Hepatocyte (in vitro differentiated cells): ENCODE measurements around the gene CDADC1. TPM values are rescaled to one million over a fixed set of nuclear protein-coding genes. Genes with fewer than 3 reads are reported as not detected.

Experiments used
- DNase-seq: peaks from one replicate; pipeline ENCODE4 v3.0.0-alpha.2; 2016; ENCODE audit warnings: low spot score
- H2AFZ ChIP-seq: fragments of 200-600 bp; sonication (generic); 2 replicates; pipeline ENCODE4 v1.6.0; 2016; ENCODE audit warnings: antibody characterized with exemption, mild to moderate bottlenecking
- H3K27ac ChIP-seq: fragments of 200-600 bp; sonication (generic); 2 replicates; pipeline ENCODE4 v1.5.1; 2016; ENCODE audit warnings: mild to moderate bottlenecking
- H3K27me3 ChIP-seq: fragments of 200-600 bp; sonication (generic); 2 replicates; pipeline ENCODE4 v1.6.1; 2016
- H3K36me3 ChIP-seq: fragments of 200-600 bp; sonication (generic); replicated peaks from 2 replicates; pipeline ENCODE4 v1.5.1; 2016; ENCODE audit warnings: low read depth; ENCODE audit not compliant: insufficient read depth
- H3K4me1 ChIP-seq: fragments of 200-600 bp; sonication (generic); 2 replicates; pipeline ENCODE4 v1.5.1; 2016; ENCODE audit warnings: mild to moderate bottlenecking, moderate library complexity; ENCODE audit not compliant: insufficient read depth
- H3K4me2 ChIP-seq: fragments of 200-600 bp; sonication (generic); 2 replicates; pipeline ENCODE4 v1.6.0; 2016
- H3K4me3 ChIP-seq: fragments of 200-600 bp; sonication (generic); 2 replicates; pipeline ENCODE4 v1.5.1; 2016; ENCODE audit warnings: mild to moderate bottlenecking
- H3K79me2 ChIP-seq: fragments of 200-600 bp; sonication (generic); 2 replicates; pipeline ENCODE4 v1.6.0; 2017; ENCODE audit warnings: mild to moderate bottlenecking
- H3K9me2 ChIP-seq: fragments of 200-600 bp; sonication (generic); replicated peaks from 2 replicates; pipeline ENCODE4 v1.6.0; 2017; ENCODE audit warnings: mild to moderate bottlenecking; ENCODE audit not compliant: insufficient read depth
- H3K9me3 ChIP-seq: fragments of 200-600 bp; sonication (generic); 2 replicates; pipeline ENCODE4 v1.5.1; 2016; ENCODE audit warnings: low read depth, mild to moderate bottlenecking
- H4K20me1 ChIP-seq: fragments of 200-600 bp; sonication (generic); 2 replicates; pipeline ENCODE4 v1.6.0; 2016; ENCODE audit warnings: mild to moderate bottlenecking; ENCODE audit not compliant: insufficient read depth, poor library complexity, severe bottlenecking
- EZH2 ChIP-seq: fragments of 200-600 bp; sonication (generic); IDR thresholded peaks from 2 replicates; pipeline ENCODE4 v1.6.1; 2016; ENCODE audit warnings: antibody characterized with exemption, mild to moderate bottlenecking, borderline replicate concordance
- EZH2phosphoT487 ChIP-seq: fragments of 200-600 bp; sonication (generic); IDR thresholded peaks from one replicate; pipeline ENCODE4 v1.6.1; 2018; ENCODE audit warnings: antibody characterized with exemption, mild to moderate bottlenecking, low read depth, moderate library complexity; ENCODE audit not compliant: unreplicated experiment, severe bottlenecking
- WGBS: methylation state at CpG from one replicate; pipeline ENCODE4 v1.1.6; 2016; ENCODE audit warnings: low lambda C conversion rate; ENCODE audit errors: missing lambda C conversion rate; 5-methylcytosine and 5-hydroxymethylcytosine counted together
- polyA plus RNA-seq: library from polyadenylated mRNA; unstranded; fragments of >200 nt; fragmentation: Nextera tagmentation; extraction: Ambion mirVana; gene quantifications from 2 replicates; pipeline ENCODE4 v1.2.1, GENCODE V29; 2016
- total RNA-seq: library from RNA; depleted of rRNA; stranded (reverse); fragments of >200 nt; gene quantifications from 2 replicates; pipeline ENCODE4 v1.2.3, GENCODE V29; 2014
- TF ChIP-seq, protein P1 (sequence below): fragments of 200-600 bp; sonication (generic); IDR thresholded peaks from 2 replicates; pipeline ENCODE4 v1.5.1; 2016; ENCODE audit warnings: antibody characterized with exemption, mild to moderate bottlenecking; ENCODE audit not compliant: poor library complexity

The CDADC1 gene
- total and polyA plus RNA-seq, 2 experiments from 2014 or later, result 4.0 to 7.3 TPM

DNA sequence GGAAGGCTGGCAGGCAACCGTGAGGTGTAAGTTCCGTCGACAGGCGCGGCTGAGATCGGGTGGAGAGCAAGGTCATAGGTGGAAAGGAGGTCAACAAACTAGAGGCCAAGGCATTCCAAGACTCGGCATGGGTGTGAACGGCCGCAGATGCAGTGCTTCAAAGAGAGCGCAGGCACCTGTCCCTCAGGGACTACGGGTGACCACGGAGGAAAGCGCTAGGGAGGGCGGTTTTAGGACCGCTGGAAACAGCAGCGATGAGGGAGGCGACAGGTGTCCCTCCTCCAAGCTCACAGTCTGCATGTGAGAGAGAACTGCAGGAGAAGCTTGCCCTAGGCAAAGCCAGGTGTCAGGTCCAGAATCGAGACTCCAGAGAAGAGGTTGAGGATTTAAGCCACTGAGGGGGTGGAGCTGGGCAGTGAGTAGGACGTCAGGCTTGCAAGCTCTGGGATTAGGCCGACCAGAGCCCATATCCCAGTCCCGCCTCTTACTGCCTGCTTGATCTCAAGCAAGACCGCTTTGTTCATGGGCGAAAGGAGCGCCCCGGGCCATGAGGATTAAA lies 29.2 kb upstream of the CDADC1 start:
- Histone ChIP-seq H3K9me2 (no peaks in the 10 kb centered on the region), H3K4me3 (no peak overlapping the region), H3K4me2 (peak overlapping the region; percentile 53), H3K36me3 (no peaks in the 10 kb centered on the region), H3K9me3 (no peaks in the 10 kb centered on the region), H2AFZ (no peak overlapping the region), H3K27ac (no peak overlapping the region), H4K20me1 (no peaks in the 10 kb centered on the region), H3K79me2 (no peaks in the 10 kb centered on the region), H3K27me3 (peaks cover 73% of the 10 kb centered on the region), H3K4me1 (no peaks in the 10 kb centered on the region)
- WGBS, result 23% methylated on average over 25 of the region's 25 CpGs
- TF ChIP-seq, protein P1, sequence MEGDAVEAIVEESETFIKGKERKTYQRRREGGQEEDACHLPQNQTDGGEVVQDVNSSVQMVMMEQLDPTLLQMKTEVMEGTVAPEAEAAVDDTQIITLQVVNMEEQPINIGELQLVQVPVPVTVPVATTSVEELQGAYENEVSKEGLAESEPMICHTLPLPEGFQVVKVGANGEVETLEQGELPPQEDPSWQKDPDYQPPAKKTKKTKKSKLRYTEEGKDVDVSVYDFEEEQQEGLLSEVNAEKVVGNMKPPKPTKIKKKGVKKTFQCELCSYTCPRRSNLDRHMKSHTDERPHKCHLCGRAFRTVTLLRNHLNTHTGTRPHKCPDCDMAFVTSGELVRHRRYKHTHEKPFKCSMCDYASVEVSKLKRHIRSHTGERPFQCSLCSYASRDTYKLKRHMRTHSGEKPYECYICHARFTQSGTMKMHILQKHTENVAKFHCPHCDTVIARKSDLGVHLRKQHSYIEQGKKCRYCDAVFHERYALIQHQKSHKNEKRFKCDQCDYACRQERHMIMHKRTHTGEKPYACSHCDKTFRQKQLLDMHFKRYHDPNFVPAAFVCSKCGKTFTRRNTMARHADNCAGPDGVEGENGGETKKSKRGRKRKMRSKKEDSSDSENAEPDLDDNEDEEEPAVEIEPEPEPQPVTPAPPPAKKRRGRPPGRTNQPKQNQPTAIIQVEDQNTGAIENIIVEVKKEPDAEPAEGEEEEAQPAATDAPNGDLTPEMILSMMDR, result no peak
- TF ChIP-seq EZH2 (peak; percentile 34), EZH2phosphoT487 (no peak)
- no peak for DNase-seq

DNA sequence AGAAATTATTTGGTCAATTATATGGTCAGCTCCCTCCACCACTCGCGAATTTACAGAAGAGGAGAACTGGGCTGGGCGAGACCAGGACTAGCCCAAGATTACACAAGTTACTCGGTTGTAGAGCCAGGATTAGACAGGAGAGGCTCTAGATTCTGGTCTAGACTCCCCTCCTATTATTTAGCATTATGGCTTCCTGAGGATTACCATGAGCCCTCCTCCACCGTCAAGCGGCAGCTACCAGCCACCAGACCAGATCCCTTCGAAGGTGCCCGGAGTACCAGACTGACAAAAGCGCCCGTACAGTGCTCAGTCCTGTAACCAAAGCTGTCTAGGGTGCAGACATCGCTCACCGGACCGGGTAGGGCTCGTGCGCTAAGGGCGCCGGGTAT lies 28.1 kb upstream of the CDADC1 start:
- no peaks in the 10 kb centered on the region for H3K9me3 ChIP-seq
- H3K79me2 ChIP-seq, result no peaks in the 10 kb centered on the region
- no peaks in the 10 kb centered on the region for H3K9me2 ChIP-seq
- no peaks in the 10 kb centered on the region for H3K4me1 ChIP-seq
- peak overlapping the region; percentile 29 for H3K4me3 ChIP-seq
- peaks cover 83% of the 10 kb centered on the region for H3K27me3 ChIP-seq
- TF ChIP-seq, protein P1, result no peak
- TF ChIP-seq EZH2phosphoT487, result no peak
- TF ChIP-seq EZH2, result no peak
- WGBS, result 19% methylated on average over 17 of the region's 17 CpGs
- H4K20me1 ChIP-seq, result no peaks in the 10 kb centered on the region
- no peaks in the 10 kb centered on the region for H3K36me3 ChIP-seq
- DNase-seq, result no peak
- H3K4me2 ChIP-seq, result peak overlapping the region; percentile 79
- no peak overlapping the region for H2AFZ ChIP-seq
- no peak overlapping the region for H3K27ac ChIP-seq

DNA sequence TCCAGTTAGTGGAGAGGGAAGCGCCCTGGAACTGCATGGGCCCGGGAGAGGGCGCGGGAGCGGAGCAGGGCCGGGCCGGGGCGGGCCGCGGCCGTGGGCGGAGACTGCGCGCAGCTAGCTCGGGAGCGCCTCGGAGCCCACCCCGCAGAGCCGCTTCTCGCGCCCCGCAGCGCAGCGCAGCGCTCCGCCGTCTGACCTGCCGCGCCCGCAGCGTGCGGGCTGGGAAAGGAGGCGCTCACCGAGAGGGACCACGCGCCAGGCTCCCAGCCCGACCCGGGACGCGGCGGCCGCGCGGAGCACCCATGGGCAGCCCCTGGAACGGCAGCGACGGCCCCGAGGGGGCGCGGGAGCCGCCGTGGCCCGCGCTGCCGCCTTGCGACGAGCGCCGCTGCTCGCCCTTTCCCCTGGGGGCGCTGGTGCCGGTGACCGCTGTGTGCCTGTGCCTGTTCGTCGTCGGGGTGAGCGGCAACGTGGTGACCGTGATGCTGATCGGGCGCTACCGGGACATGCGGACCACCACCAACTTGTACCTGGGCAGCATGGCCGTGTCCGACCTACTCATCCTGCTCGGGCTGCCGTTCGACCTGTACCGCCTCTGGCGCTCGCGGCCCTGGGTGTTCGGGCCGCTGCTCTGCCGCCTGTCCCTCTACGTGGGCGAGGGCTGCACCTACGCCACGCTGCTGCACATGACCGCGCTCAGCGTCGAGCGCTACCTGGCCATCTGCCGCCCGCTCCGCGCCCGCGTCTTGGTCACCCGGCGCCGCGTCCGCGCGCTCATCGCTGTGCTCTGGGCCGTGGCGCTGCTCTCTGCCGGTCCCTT lies 27.5 kb upstream of the CDADC1 start, which contains the start of gene MLNR:
MLNR (plus strand) TSS at position 303 of the 820 bp plus-strand sequence; CDS start at position 303, 0 bp downstream.
- Histone ChIP-seq H3K79me2 (no peaks in the 10 kb centered on the region), H3K36me3 (no peaks in the 10 kb centered on the region), H3K27ac (no peak within 1 kb of the TSS), H4K20me1 (no peaks in the 10 kb centered on the region), H3K4me2 (peak within 1 kb of the TSS; percentile 79), H3K4me1 (no peaks in the 10 kb centered on the region), H3K9me3 (no peaks in the 10 kb centered on the region), H3K9me2 (no peaks in the 10 kb centered on the region), H2AFZ (peak within 1 kb of the TSS; percentile 76), H3K27me3 (peaks cover 86% of the 10 kb centered on the region), H3K4me3 (peak within 1 kb of the TSS; percentile 29)
- DNase-seq, result peak; percentile 46
- TF ChIP-seq EZH2phosphoT487 (no peak), EZH2 (peak; percentile 65)
- TF ChIP-seq, protein P1, result peak; percentile 18
- 5% methylated on average over 65 of the region's 111 CpGs for WGBS
